ENCODE results near the gene GNAT3. TPM values are rescaled to one million over a fixed set of nuclear protein-coding genes. Genes with fewer than 3 reads are reported as not detected.

GNAT3 gene
- total and polyA plus RNA-seq, 2 donors (not counting 3 experiments of a cell fraction or from before 2014, with no cell fraction given), result not detected

GRCh38 chr7:80475383-80475782 lies 36.5 kb downstream of the GNAT3 start:
- Histone ChIP-seq H3K79me2 (ENCODE audit: control insufficient read depth, insufficient read depth, low read length) (no peaks in the 10 kb centered on the region), H3K27ac (ENCODE audit: insufficient read depth, low read depth, low read length) (no peak overlapping the region), H3K9me1 (replicated peaks; ENCODE audit: control insufficient read depth, extremely low read depth, insufficient read depth, low read length) (no peaks in the 10 kb centered on the region), H3K4me1 (ENCODE audit: control insufficient read depth, extremely low read depth, insufficient read depth, low read length) (no peaks in the 10 kb centered on the region), H2AFZ (ENCODE audit: low read depth, low read length) (no peak overlapping the region), H3K4me3 (replicated peaks in 1 of 3; ENCODE audit: insufficient read depth in 1 of 3, low read depth in 1 of 3, low read length in 3 of 3) (no peak overlapping the region), H4K20me1 (replicated peaks; ENCODE audit: control insufficient read depth, extremely low read depth, insufficient read depth, low read length) (no peaks in the 10 kb centered on the region), H3K4me2 (ENCODE audit: insufficient read depth, low read length) (no peak overlapping the region), H3K9me3 (replicated peaks; ENCODE audit: control insufficient read depth, insufficient read depth, low read length) (no peaks in the 10 kb centered on the region), H3K27me3 (ENCODE audit: control insufficient read depth in 2 of 2, insufficient read depth in 2 of 2, low read length in 2 of 2) (no peaks in the 10 kb centered on the region), H3K36me3 (ENCODE audit: control insufficient read depth in 2 of 2, extremely low read depth in 1 of 2, insufficient read depth in 2 of 2, low read length in 2 of 2) (no peaks in the 10 kb centered on the region), H3K9ac (replicated peaks; ENCODE audit: extremely low read depth, insufficient read depth, low read length) (no peak overlapping the region)
- intact Hi-C loops (cut with micrococcal nuclease), result no loop called here
- POLR2A ChIA-PET, result interaction anchor here (0.6 kb wide), 1 partner anchor 1246 kb away, joined by 3 read pairs; no protein-coding TSS in a partner anchor
- BruUV-seq (replicated peaks), result no TSS peak
- CTCF ChIA-PET, result interaction anchor here (1.0 kb wide), 1 partner anchor 36 kb away, joined by 3 read pairs; no protein-coding TSS in a partner anchor
- dilution Hi-C loops (cut with MboI; ENCODE audit: extremely low pct_ligation_motif_present, low sequenced_read_pairs), result no loop called here
- FAIRE-seq (no peak), DNase-seq (ENCODE audit: low read depth, low spot score) (no peak)
- TF ChIP-seq FOS (IDR thresholded peaks at IDR 0.05; ENCODE audit: borderline replicate concordance, insufficient read depth, low read length) (no peak), GATA2 (IDR thresholded peaks at IDR 0.05; ENCODE audit: insufficient read depth, insufficient read length, low read depth, low read length) (no peak), JUN (IDR thresholded peaks at IDR 0.05; ENCODE audit: borderline replicate concordance, insufficient read depth, insufficient read length, low read depth) (no peak), POLR2A (IDR thresholded peaks at IDR 0.05; ENCODE audit: low read depth, low read length) (no peak), POLR2AphosphoS5 (IDR thresholded peaks at IDR 0.05; ENCODE audit: insufficient read depth, low read depth, low read length) (no peak), EZH2 (IDR thresholded peaks at IDR 0.05; ENCODE audit: borderline replicate concordance, low read depth, low read length, severe bottlenecking) (no peak), MYC (IDR thresholded peaks at IDR 0.05; ENCODE audit: low read depth, low read length) (no peak)
- TF ChIP-seq, protein P1, sequence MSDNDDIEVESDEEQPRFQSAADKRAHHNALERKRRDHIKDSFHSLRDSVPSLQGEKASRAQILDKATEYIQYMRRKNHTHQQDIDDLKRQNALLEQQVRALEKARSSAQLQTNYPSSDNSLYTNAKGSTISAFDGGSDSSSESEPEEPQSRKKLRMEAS (IDR thresholded peaks at IDR 0.05; ENCODE audit: insufficient read depth, insufficient read length), result no peak
- TF ChIP-seq, protein P2, sequence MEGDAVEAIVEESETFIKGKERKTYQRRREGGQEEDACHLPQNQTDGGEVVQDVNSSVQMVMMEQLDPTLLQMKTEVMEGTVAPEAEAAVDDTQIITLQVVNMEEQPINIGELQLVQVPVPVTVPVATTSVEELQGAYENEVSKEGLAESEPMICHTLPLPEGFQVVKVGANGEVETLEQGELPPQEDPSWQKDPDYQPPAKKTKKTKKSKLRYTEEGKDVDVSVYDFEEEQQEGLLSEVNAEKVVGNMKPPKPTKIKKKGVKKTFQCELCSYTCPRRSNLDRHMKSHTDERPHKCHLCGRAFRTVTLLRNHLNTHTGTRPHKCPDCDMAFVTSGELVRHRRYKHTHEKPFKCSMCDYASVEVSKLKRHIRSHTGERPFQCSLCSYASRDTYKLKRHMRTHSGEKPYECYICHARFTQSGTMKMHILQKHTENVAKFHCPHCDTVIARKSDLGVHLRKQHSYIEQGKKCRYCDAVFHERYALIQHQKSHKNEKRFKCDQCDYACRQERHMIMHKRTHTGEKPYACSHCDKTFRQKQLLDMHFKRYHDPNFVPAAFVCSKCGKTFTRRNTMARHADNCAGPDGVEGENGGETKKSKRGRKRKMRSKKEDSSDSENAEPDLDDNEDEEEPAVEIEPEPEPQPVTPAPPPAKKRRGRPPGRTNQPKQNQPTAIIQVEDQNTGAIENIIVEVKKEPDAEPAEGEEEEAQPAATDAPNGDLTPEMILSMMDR (IDR thresholded peaks at IDR 0.05; ENCODE audit: extremely low read depth in 1 of 2, insufficient read depth in 1 of 2, low read depth in 1 of 2, low read length in 2 of 2), result no peak

Data from endothelial cell of umbilical vein (primary cell).